Measurements from ENCODE around the gene PPP1R36.

DNA sequence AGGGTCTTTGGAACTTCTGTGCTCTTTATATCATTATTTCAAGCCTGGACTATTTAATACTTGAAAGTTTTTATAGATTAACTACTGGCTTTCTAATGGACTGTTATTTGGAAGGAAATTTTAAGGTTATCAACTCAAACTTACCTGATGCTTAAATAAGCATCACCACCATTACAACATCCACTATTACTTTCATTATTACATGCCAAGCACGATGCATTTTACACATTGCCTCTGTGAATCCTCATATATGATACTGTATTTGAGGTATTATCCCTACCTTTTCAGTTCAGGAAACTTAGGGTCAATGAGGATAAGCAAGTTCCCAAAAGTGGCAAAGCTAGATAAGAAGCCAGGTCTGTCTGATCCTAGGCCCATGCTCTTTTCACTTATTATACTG is 32.8 kb upstream of the PPP1R36 start:
- TF ChIP-seq GATA2 (IDR thresholded peaks at IDR 0.05; ENCODE audit: low read depth, low read length) (no peak), GATA3 (IDR thresholded peaks at IDR 0.05; ENCODE audit: low read depth, low read length) (no peak)
